GM19324 (cell line): ENCODE results near the gene PHC2.
A peak's percentile ranks its signal among the peaks of the same experiment; 100 is the strongest.

Source experiments
- ATAC-seq: cut with Tn5 transposase; IDR thresholded peaks from one replicate; pipeline ENCODE4 v1.9.1; 2021; ENCODE audit warnings: mild to moderate bottlenecking, moderate library complexity; ENCODE audit not compliant: unreplicated experiment, low FRiP score

The PHC2 gene

GRCh38 chr1:33454646-33455282, 23.9 kb upstream of the PHC2 start:
- ATAC-seq: no peak

GRCh38 chr1:33446590-33446989, 15.7 kb upstream of the PHC2 start:
- ATAC-seq: no peak

GRCh38 chr1:33445108-33445507, 14.2 kb upstream of the PHC2 start:
- ATAC-seq: no peak

- ATAC-seq: no peak
Observed at GRCh38 chr1:33443705-33444180, 12.8 kb upstream of the PHC2 start.

GRCh38 chr1:33443080-33443704, 12.3 kb upstream of the PHC2 start:
- ATAC-seq: no peak

- no peak for ATAC-seq
Observed at GRCh38 chr1:33442141-33442540, 11.2 kb upstream of the PHC2 start.

- ATAC-seq: no peak
Observed at GRCh38 chr1:33441088-33441745, 10.3 kb upstream of the PHC2 start.

GRCh38 chr1:33439662-33440061, 8.8 kb upstream of the PHC2 start:
- no peak for ATAC-seq

- no peak for ATAC-seq
Observed at GRCh38 chr1:33438364-33439160, 7.7 kb upstream of the PHC2 start.

GRCh38 chr1:33436557-33437285, 5.8 kb upstream of the PHC2 start:
- no peak for ATAC-seq

- ATAC-seq: no peak
Observed at GRCh38 chr1:33435096-33435820, 4.4 kb upstream of the PHC2 start.

- no peak for ATAC-seq
Observed at GRCh38 chr1:33434363-33434750, 3.5 kb upstream of the PHC2 start.

- no peak for ATAC-seq
Observed at GRCh38 chr1:33433509-33434362, 2.8 kb upstream of the PHC2 start.

- ATAC-seq: peak; percentile 13
Observed at GRCh38 chr1:33429856-33430691, 821 bp downstream of the PHC2 start.

GRCh38 chr1:33429332-33429731, 1.6 kb downstream of the PHC2 start:
- no peak for ATAC-seq

- ATAC-seq: no peak
Observed at GRCh38 chr1:33428661-33429060, 2.2 kb downstream of the PHC2 start.

- ATAC-seq: no peak
Observed at GRCh38 chr1:33426916-33427315, 4.0 kb downstream of the PHC2 start.

GRCh38 chr1:33425900-33426299, 5.0 kb downstream of the PHC2 start:
- ATAC-seq: no peak
